Nephron (organoid): ENCODE measurements around the gene MARCHF3.

ENCODE experiments used
- H3K27ac Mint-ChIP-seq, 3 experiments: 2 replicates each; pipeline ENCODE4 v1.8.0; 2020; ENCODE audit warnings: mixed read lengths in 3 of 3, mild to moderate bottlenecking in 2 of 3, moderate library complexity in 1 of 3
- H3K27me3 Mint-ChIP-seq: 2 replicates; pipeline ENCODE4 v1.8.0; 2021; ENCODE audit warnings: low read depth, mild to moderate bottlenecking, moderate library complexity, mixed read lengths
- H3K36me3 Mint-ChIP-seq: 2 replicates; pipeline ENCODE4 v1.8.0; 2020; ENCODE audit warnings: low read depth, mixed read lengths
- H3K4me1 Mint-ChIP-seq: 2 replicates; pipeline ENCODE4 v1.8.0; 2020; ENCODE audit warnings: mixed read lengths
- H3K4me3 Mint-ChIP-seq, 3 experiments: 2 replicates each; pipeline ENCODE4 v1.8.0; 2020; ENCODE audit warnings: mild to moderate bottlenecking in 3 of 3, mixed read lengths in 3 of 3, moderate library complexity in 2 of 3
- H3K9me3 Mint-ChIP-seq: 2 replicates; pipeline ENCODE4 v1.8.0; 2020; ENCODE audit warnings: mixed read lengths
- TF ChIP-seq, protein P1 (sequence below), 3 experiments: fragments of 200-600 bp; sonication (generic); IDR thresholded peaks; one replicate each; pipeline ENCODE4 v1.5.0; 2021; ENCODE audit warnings: antibody characterized with exemption in 3 of 3; ENCODE audit not compliant: unreplicated experiment in 3 of 3

The MARCHF3 gene

DNA sequence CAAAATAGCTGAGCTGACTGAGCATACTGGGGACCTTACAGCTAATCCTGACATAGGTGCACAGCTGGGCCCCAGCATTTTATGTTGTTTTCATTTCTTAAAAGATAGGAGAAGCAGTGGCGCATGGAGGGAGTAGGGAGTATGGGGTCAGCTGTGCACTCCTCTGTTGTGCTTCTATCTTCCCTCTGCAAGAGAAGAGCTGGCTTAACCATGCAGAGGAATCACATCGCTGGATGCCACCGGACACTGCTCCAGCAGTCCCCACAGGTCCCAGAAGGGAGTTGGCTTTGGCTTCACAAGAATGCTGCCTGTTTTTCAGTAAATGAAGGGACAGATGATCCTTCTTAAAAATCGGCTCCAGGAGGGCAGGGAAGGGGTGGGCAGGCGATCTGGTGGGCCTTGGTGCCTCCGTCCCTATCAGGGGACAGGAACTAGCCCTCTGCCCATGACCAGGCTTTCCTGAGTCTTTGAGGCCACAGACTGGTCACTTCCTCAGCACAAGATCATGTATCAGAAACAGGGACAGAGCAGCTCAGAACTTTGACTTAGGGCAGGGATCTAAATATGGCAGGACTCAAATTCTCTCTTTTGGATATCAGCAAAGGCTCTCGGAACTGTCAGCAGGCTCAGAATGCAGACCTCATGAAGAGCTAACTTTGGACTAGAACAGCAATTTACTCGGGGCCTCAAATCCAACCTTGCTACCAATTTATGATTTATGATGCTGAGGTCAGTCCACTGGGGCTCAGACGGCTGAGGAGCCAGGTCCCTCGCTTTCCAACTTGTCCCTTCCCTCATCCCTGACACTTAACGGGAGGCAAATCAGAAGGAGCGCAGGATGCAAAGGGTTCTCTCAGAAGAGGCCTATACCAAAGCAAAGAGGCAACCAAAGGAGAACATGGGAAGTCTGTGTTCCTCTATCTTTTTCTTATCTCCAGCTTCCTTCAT lies 47.2 kb downstream of the MARCHF3 start:
- TF ChIP-seq, protein P1, sequence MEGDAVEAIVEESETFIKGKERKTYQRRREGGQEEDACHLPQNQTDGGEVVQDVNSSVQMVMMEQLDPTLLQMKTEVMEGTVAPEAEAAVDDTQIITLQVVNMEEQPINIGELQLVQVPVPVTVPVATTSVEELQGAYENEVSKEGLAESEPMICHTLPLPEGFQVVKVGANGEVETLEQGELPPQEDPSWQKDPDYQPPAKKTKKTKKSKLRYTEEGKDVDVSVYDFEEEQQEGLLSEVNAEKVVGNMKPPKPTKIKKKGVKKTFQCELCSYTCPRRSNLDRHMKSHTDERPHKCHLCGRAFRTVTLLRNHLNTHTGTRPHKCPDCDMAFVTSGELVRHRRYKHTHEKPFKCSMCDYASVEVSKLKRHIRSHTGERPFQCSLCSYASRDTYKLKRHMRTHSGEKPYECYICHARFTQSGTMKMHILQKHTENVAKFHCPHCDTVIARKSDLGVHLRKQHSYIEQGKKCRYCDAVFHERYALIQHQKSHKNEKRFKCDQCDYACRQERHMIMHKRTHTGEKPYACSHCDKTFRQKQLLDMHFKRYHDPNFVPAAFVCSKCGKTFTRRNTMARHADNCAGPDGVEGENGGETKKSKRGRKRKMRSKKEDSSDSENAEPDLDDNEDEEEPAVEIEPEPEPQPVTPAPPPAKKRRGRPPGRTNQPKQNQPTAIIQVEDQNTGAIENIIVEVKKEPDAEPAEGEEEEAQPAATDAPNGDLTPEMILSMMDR (IDR thresholded peaks at IDR 0.05; ENCODE audit: unreplicated experiment in 3 of 3): no peak
- H3K36me3 Mint-ChIP-seq: no peaks in the 10 kb centered on the region
- H3K9me3 Mint-ChIP-seq: no peaks in the 10 kb centered on the region
- H3K27me3 Mint-ChIP-seq: no peaks in the 10 kb centered on the region
- no peak overlapping the region for H3K4me3 Mint-ChIP-seq
- H3K4me1 Mint-ChIP-seq: peaks cover 39% of the 10 kb centered on the region
- H3K27ac Mint-ChIP-seq: peak overlapping the region; percentile 6 to 46 (median 23)

DNA sequence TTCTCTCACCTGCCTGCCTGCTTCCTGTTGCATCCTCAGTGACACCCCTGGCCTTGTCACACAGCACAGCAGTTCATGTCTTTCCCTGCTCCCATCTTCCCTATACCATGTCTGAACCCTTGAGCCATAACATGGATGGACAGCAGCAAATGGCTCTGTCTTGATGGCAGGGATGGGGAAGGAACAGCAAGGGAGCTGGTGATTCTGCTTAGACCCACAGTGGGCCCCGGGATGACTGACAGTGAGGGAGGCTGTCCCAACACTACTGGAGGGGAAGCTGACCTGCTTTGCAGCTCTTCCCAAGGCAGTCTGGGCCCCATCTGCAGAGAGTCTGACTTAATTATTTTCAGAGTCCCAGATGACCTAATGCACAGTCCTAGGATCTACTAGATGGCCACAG lies 48.2 kb downstream of the MARCHF3 start:
- H3K4me1 Mint-ChIP-seq: peaks cover 29% of the 10 kb centered on the region
- no peaks in the 10 kb centered on the region for H3K27me3 Mint-ChIP-seq
- H3K4me3 Mint-ChIP-seq: no peak overlapping the region
- H3K27ac Mint-ChIP-seq: no peak overlapping the region
- H3K9me3 Mint-ChIP-seq: no peaks in the 10 kb centered on the region
- TF ChIP-seq, protein P1 (IDR thresholded peaks at IDR 0.05; ENCODE audit: unreplicated experiment in 3 of 3): no peak
- H3K36me3 Mint-ChIP-seq: no peaks in the 10 kb centered on the region

DNA sequence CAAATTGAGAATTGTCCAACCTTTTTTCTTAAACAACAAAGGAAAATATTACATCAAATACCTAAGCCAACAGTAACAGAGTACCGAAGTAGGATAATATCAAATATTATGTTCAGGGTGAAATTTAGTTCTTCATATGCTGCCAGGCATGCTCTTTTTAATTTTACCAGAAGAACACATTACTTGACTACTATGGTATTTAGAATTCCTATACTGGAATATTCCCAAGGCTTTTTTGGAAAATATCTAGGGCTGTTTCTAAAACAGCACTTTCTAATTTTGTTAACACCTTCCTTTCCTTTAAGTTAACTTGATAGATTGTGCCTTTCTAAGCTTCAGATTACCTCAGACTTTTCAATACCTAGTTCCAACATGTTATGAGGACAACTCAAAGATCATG lies 48.7 kb downstream of the MARCHF3 start:
- Mint-ChIP-seq H3K4me3 (no peak overlapping the region), H3K27me3 (no peaks in the 10 kb centered on the region), H3K9me3 (no peaks in the 10 kb centered on the region), H3K4me1 (peaks cover 29% of the 10 kb centered on the region), H3K27ac (no peak overlapping the region), H3K36me3 (no peaks in the 10 kb centered on the region)
- TF ChIP-seq, protein P1 (IDR thresholded peaks at IDR 0.05; ENCODE audit: unreplicated experiment in 3 of 3): no peak

DNA sequence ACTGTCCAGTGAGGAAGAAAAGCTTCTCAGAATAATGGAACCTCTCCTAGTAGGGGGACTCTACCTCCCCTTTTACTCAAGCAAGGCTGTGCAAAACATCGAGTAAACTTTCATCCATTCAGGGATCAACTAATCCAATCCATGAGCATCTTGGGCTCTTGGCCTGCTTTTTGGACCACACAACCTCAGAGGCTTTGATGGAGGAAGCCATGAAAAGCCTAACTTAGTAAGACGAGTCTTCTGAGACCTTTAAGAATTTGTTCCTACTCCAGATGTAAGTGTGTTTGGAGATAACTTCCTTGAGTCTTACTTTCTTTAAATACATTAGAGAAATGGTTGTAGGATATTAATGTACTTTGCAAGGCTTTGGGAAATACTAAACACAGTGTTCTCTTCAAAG lies 49.1 kb downstream of the MARCHF3 start:
- H3K4me3 Mint-ChIP-seq: no peak overlapping the region
- H3K36me3 Mint-ChIP-seq: no peaks in the 10 kb centered on the region
- H3K27ac Mint-ChIP-seq: no peak overlapping the region

DNA sequence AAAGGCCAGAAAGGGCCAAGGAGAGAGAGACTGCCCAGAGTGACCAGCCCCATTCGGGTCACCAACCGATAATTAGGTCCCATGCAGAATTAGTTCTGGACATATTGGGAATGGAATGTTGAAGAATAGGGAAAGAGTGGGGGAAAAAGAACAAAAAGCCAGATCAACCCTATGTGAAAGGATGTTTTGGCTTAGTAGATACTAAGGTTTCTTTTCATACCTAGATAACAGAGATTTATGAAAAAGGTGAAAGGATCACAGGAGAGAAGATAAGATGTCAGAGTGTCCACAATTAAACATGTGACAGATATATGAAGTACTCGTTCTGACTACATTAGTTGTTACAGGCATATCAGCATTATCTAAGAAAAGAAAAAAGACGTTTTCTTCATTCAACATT lies 52.1 kb downstream of the MARCHF3 start:
- Mint-ChIP-seq H3K36me3 (no peaks in the 10 kb centered on the region), H3K9me3 (no peaks in the 10 kb centered on the region), H3K4me1 (peaks cover 22% of the 10 kb centered on the region), H3K27me3 (no peaks in the 10 kb centered on the region), H3K27ac (no peak overlapping the region), H3K4me3 (no peak overlapping the region)
- TF ChIP-seq, protein P1 (IDR thresholded peaks at IDR 0.05; ENCODE audit: unreplicated experiment in 3 of 3): no peak

More for the DNA sequence above, 49.1 kb downstream of the MARCHF3 start:
- no peaks in the 10 kb centered on the region for H3K9me3 Mint-ChIP-seq
- H3K4me1 Mint-ChIP-seq: peaks cover 33% of the 10 kb centered on the region
- TF ChIP-seq, protein P1 (IDR thresholded peaks at IDR 0.05; ENCODE audit: unreplicated experiment in 3 of 3): no peak
- no peaks in the 10 kb centered on the region for H3K27me3 Mint-ChIP-seq
